SK-N-SH treated with all-trans-retinoic acid at 6 μM for 48 hours (cell line): ENCODE results near the gene SORCS3.

Experiments
- ATAC-seq: fragments of 200-7000 bp; cut with Tn5 transposase; 3 replicates; pipeline ENCODE4 v1.9.1; 2020; ENCODE audit warnings: mild to moderate bottlenecking, moderate library complexity
- ARNTL ChIP-seq: fragments of 450-650 bp; formaldehyde crosslinking; IDR thresholded peaks from 2 replicates; pipeline ENCODE4 v1.5.0; 2020; ENCODE audit warnings: low read depth, mild to moderate bottlenecking, moderate library complexity, borderline replicate concordance
- CREB5 ChIP-seq: fragments of 250-450 bp; sonication (Bioruptor Pico); IDR thresholded peaks from 2 replicates; pipeline ENCODE4 v1.5.1; 2020; ENCODE audit warnings: low read depth, mild to moderate bottlenecking, moderate library complexity
- CSDC2 ChIP-seq: fragments of 250-450 bp; sonication (Bioruptor Pico); IDR thresholded peaks from 2 replicates; pipeline ENCODE4 v1.5.0; 2020; ENCODE audit warnings: mild to moderate bottlenecking, moderate library complexity
- ESRRG ChIP-seq: fragments of 250-450 bp; sonication (Bioruptor Pico); IDR thresholded peaks from 2 replicates; pipeline ENCODE4 v1.6.1; 2021; ENCODE audit warnings: mild to moderate bottlenecking
- GLIS3 ChIP-seq: fragments of 250-450 bp; sonication (Bioruptor Pico); IDR thresholded peaks from 2 replicates; pipeline ENCODE4 v1.5.0; 2020; ENCODE audit warnings: mild to moderate bottlenecking, moderate library complexity
- ISL1 ChIP-seq: fragments of 250-450 bp; sonication (Bioruptor Pico); IDR thresholded peaks from 2 replicates; pipeline ENCODE4 v2.1.2; 2022; ENCODE audit warnings: mild to moderate bottlenecking, moderate library complexity
- OSR1 ChIP-seq: fragments of 250-450 bp; sonication (Bioruptor Pico); IDR thresholded peaks from 2 replicates; pipeline ENCODE4 v1.8.0; 2022; ENCODE audit warnings: moderate library complexity, mild to moderate bottlenecking, inconsistent platforms
- PATZ1 ChIP-seq: fragments of 250-450 bp; sonication (Bioruptor Pico); IDR thresholded peaks from 2 replicates; pipeline ENCODE4 v1.8.0; 2020; ENCODE audit warnings: mild to moderate bottlenecking, moderate library complexity, borderline replicate concordance
- PPARA ChIP-seq: fragments of 250-450 bp; sonication (Bioruptor Pico); IDR thresholded peaks from 2 replicates; pipeline ENCODE4 v1.5.0; 2020; ENCODE audit warnings: mild to moderate bottlenecking, borderline replicate concordance
- RARB ChIP-seq: fragments of 250-450 bp; sonication (Bioruptor Pico); IDR thresholded peaks from 2 replicates; pipeline ENCODE4 v1.8.0; 2021; ENCODE audit warnings: mild to moderate bottlenecking, moderate library complexity
- SNAI2 ChIP-seq: fragments of 250-450 bp; sonication (Bioruptor Pico); IDR thresholded peaks from 2 replicates; pipeline ENCODE4 v1.5.0; 2020; ENCODE audit warnings: mild to moderate bottlenecking, moderate library complexity
- TCF4 ChIP-seq: fragments of 250-450 bp; sonication (Bioruptor Pico); IDR thresholded peaks from 2 replicates; pipeline ENCODE4 v1.8.0; 2021; ENCODE audit warnings: mild to moderate bottlenecking, moderate library complexity, borderline replicate concordance
- TOX ChIP-seq: fragments of 250-450 bp; sonication (Bioruptor Pico); IDR thresholded peaks from 2 replicates; pipeline ENCODE4 v1.8.0; 2021; ENCODE audit warnings: mild to moderate bottlenecking, moderate library complexity, borderline replicate concordance
- TSHZ2 ChIP-seq: fragments of 250-450 bp; sonication (Bioruptor Pico); IDR thresholded peaks from 2 replicates; pipeline ENCODE4 v1.5.0; 2020; ENCODE audit warnings: mild to moderate bottlenecking, moderate library complexity
- ZC3H10 ChIP-seq: fragments of 250-450 bp; sonication (Bioruptor Pico); IDR thresholded peaks from 2 replicates; pipeline ENCODE4 v1.5.1; 2021; ENCODE audit warnings: mild to moderate bottlenecking, moderate library complexity
- ZFP30 ChIP-seq: fragments of 450-650 bp; formaldehyde crosslinking; IDR thresholded peaks from 2 replicates; pipeline ENCODE4 v1.5.0; 2022; ENCODE audit warnings: mild to moderate bottlenecking, moderate library complexity
- ZNF565 ChIP-seq: fragments of 450-650 bp; formaldehyde crosslinking; conservative IDR thresholded peaks from 2 replicates; pipeline ENCODE4 v1.5.0; 2020; ENCODE audit warnings: low read depth, mild to moderate bottlenecking, moderate library complexity
- ZNF70 ChIP-seq: fragments of 450-650 bp; formaldehyde crosslinking; IDR thresholded peaks from 2 replicates; pipeline ENCODE4 v1.5.0; 2020; ENCODE audit warnings: mild to moderate bottlenecking, moderate library complexity
- ZNF8 ChIP-seq: fragments of 450-650 bp; formaldehyde crosslinking; IDR thresholded peaks from 2 replicates; pipeline ENCODE4 v1.5.0; 2020; ENCODE audit warnings: mild to moderate bottlenecking, moderate library complexity
- TF ChIP-seq, protein P1 (sequence below): fragments of 250-450 bp; sonication (Bioruptor Pico); IDR thresholded peaks from 2 replicates; pipeline ENCODE4 v1.5.1; 2021; ENCODE audit warnings: mild to moderate bottlenecking, moderate library complexity
- TF ChIP-seq, protein P2 (sequence below): fragments of 250-450 bp; sonication (Bioruptor Pico); IDR thresholded peaks from 2 replicates; pipeline ENCODE4 v1.8.0; 2021; ENCODE audit warnings: low read depth, mild to moderate bottlenecking, moderate library complexity, borderline replicate concordance

SORCS3 gene

GRCh38 chr10:104762793-104763192 lies 121.7 kb downstream of the SORCS3 start:
- ATAC-seq: no peak
- TF ChIP-seq CREB5 (CRISPR knock-in tag) (no peak), PATZ1 (CRISPR knock-in tag) (no peak), ESRRG (no peak), OSR1 (CRISPR knock-in tag) (no peak), PPARA (CRISPR knock-in tag) (no peak), ISL1 (CRISPR knock-in tag) (no peak), TCF4 (CRISPR knock-in tag) (no peak), SNAI2 (CRISPR knock-in tag) (no peak), CSDC2 (no peak), ZNF565 (CRISPR knock-in tag) (no peak), ZNF70 (CRISPR knock-in tag) (no peak), RARB (CRISPR knock-in tag) (no peak), TSHZ2 (CRISPR knock-in tag) (no peak), ARNTL (CRISPR knock-in tag) (no peak), TOX (CRISPR knock-in tag) (no peak), ZC3H10 (CRISPR knock-in tag) (no peak), ZFP30 (no peak), ZNF8 (CRISPR knock-in tag) (no peak)
- TF ChIP-seq, protein P1, sequence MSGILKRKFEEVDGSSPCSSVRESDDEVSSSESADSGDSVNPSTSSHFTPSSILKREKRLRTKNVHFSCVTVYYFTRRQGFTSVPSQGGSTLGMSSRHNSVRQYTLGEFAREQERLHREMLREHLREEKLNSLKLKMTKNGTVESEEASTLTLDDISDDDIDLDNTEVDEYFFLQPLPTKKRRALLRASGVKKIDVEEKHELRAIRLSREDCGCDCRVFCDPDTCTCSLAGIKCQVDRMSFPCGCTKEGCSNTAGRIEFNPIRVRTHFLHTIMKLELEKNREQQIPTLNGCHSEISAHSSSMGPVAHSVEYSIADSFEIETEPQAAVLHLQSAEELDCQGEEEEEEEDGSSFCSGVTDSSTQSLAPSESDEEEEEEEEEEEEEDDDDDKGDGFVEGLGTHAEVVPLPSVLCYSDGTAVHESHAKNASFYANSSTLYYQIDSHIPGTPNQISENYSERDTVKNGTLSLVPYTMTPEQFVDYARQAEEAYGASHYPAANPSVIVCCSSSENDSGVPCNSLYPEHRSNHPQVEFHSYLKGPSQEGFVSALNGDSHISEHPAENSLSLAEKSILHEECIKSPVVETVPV (CRISPR knock-in tag): no peak
- TF ChIP-seq, protein P2, sequence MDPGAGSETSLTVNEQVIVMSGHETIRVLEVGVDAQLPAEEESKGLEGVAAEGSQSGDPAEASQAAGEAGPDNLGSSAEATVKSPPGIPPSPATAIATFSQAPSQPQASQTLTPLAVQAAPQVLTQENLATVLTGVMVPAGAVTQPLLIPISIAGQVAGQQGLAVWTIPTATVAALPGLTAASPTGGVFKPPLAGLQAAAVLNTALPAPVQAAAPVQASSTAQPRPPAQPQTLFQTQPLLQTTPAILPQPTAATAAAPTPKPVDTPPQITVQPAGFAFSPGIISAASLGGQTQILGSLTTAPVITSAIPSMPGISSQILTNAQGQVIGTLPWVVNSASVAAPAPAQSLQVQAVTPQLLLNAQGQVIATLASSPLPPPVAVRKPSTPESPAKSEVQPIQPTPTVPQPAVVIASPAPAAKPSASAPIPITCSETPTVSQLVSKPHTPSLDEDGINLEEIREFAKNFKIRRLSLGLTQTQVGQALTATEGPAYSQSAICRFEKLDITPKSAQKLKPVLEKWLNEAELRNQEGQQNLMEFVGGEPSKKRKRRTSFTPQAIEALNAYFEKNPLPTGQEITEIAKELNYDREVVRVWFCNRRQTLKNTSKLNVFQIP (CRISPR knock-in tag): no peak
- TF ChIP-seq, all 23 proteins: peak for 0

DNA sequence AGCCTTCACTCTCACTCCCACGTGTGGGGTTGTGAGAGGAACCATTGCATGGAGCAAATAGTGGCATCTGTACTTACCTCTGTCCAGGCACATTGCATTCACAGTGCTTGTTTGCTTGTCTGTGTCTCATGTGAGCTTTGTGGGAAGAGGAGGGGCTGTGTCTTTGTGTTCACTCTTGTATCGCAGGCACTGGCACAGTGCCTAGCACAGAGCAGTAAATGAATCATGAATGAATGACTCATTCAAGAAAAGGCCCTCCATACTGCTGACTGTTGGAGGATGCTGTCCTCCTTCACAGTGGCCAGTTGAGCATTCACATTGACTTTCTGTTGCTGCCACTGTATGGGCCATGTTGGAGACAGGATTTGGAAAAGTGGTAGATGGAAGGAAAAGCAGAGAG lies 125.3 kb downstream of the SORCS3 start:
- ATAC-seq: no peak
- no peak for TF ChIP-seq GLIS3 (CRISPR knock-in tag)
- no peak for TF ChIP-seq ZNF8 (CRISPR knock-in tag)
- no peak for TF ChIP-seq TCF4 (CRISPR knock-in tag)
- no peak for TF ChIP-seq ESRRG
- no peak for TF ChIP-seq TSHZ2 (CRISPR knock-in tag)
- TF ChIP-seq, all 23 proteins: peak for 0
